Raji (cell line): ENCODE measurements around the gene MAN2B1.

Experiments
- POLR2A ChIP-seq: IDR thresholded peaks from 2 replicates; pipeline ENCODE4 v1.6.1; 2011; ENCODE audit warnings: low read depth, low read length, control low read depth; ENCODE audit not compliant: insufficient read depth

The MAN2B1 gene

DNA sequence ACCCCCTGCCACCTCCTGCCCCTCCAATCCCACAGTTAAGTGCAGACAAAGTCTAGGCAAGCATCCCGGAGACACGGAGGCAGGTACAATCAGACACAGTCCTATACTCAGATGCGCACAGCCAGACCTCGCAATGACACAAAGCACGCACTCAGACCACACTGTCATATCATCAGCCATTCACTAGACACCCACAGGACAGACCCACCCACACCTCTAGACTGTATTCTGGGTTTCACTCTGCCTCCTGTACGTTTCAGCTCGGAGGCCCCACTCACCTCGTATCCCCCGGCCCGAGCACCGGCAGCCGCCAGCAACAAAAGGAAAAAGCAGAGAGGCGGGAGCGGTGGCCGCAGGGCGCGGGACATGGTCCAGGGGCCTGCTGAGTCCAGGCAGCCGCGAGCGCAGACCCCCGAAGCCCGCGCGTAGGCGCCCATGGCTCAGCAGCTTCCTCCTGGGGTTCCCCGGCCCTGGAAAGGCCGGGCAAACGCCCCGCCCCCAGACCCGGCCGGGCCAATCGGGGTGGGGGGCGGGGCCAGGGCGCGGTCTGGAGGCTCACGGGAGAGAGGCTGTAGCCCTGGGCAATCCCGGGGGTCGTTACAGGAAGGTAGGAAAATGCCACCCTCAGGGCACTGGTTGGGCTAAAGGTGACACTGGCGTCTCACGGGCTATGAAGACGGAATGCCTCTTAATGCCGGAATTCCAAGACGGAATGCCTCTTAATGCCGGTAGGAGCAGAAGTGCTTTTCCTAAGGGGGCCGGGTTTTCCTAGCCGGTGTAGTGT is at the start of gene MAN2B1, which contains the start of gene WDR83:
Gene MAN2B1 (minus strand): TSS at position 478 of the 784 bp plus-strand sequence. CDS start 41 bp downstream, at position 437.
Gene WDR83 (plus strand): TSS at position 543 of the 784 bp plus-strand sequence. CDS start 2,984 bp downstream, outside the sequence.
- peak; percentile 77 for TF ChIP-seq POLR2A

- TF ChIP-seq POLR2A, result no peak
Measured at GRCh38 chr19:12715929-12716328, 49.4 kb upstream of the MAN2B1 start.

GRCh38 chr19:12715102-12715501 is 48.6 kb upstream of the MAN2B1 start:
- TF ChIP-seq POLR2A, result no peak

GRCh38 chr19:12711187-12711586 is 44.6 kb upstream of the MAN2B1 start:
- no peak for TF ChIP-seq POLR2A

- TF ChIP-seq POLR2A, result no peak
Measured at GRCh38 chr19:12708641-12709040, 42.1 kb upstream of the MAN2B1 start.

GRCh38 chr19:12706332-12706718 is 39.8 kb upstream of the MAN2B1 start:
- no peak for TF ChIP-seq POLR2A

DNA sequence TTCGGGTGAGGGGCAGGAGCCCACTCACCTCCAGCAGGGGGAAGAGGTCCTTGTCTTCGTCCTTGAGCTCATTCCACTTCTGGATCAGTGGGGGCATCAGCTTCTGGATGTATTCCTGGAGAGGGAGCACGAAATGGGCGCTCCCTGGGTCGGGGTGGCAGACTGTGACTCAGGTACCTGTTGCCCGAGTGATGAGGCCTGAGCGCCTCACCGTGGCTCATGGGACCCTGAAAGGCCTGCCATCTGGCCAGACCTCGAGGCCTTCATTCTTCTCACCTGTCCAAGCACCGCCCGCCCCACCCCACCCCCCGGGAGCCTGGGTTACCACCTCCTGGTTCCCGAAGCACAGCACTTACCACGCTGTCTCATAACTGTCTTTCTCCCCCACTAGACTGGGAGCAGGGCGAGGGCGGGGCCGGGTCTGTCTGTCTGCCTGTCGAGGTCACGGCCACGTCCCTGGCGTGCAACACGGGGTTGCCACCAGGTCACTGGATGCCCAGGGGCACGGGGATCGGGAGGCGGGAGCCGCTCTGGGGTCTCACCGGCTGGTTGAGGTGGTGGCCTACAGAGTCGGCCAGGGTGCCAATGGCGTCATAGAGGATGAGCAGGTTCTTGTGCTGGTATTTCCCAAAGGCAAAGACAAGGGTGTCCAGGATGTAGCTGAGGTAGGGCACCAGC is 39.3 kb upstream of the MAN2B1 start:
- no peak for TF ChIP-seq POLR2A

- no peak for TF ChIP-seq POLR2A
Measured at GRCh38 chr19:12705169-12705568, 38.6 kb upstream of the MAN2B1 start.

GRCh38 chr19:12703046-12703445 is 36.5 kb upstream of the MAN2B1 start:
- TF ChIP-seq POLR2A, result no peak

- TF ChIP-seq POLR2A, result no peak
Measured at GRCh38 chr19:12701596-12702282, 35.2 kb upstream of the MAN2B1 start.

DNA sequence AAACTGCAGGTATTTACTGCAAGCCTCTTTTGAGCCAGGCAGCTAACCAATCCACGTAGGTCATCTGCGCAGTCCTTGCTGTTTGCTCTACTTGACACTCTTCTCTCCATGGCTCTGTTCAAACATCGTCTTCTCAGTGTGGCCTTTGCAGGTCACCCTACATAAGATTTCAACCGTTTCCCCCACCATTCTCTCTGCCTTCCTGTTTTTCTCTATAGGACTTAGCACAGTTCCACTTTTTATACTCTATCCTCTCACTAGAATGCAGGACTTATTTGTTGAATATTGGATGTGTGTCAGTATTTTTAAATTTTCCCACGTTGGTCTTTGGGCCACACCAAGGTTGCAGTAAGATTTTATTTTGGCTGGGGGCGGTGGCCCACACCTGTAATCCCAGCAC is 31.6 kb upstream of the MAN2B1 start:
- TF ChIP-seq POLR2A, result no peak

DNA sequence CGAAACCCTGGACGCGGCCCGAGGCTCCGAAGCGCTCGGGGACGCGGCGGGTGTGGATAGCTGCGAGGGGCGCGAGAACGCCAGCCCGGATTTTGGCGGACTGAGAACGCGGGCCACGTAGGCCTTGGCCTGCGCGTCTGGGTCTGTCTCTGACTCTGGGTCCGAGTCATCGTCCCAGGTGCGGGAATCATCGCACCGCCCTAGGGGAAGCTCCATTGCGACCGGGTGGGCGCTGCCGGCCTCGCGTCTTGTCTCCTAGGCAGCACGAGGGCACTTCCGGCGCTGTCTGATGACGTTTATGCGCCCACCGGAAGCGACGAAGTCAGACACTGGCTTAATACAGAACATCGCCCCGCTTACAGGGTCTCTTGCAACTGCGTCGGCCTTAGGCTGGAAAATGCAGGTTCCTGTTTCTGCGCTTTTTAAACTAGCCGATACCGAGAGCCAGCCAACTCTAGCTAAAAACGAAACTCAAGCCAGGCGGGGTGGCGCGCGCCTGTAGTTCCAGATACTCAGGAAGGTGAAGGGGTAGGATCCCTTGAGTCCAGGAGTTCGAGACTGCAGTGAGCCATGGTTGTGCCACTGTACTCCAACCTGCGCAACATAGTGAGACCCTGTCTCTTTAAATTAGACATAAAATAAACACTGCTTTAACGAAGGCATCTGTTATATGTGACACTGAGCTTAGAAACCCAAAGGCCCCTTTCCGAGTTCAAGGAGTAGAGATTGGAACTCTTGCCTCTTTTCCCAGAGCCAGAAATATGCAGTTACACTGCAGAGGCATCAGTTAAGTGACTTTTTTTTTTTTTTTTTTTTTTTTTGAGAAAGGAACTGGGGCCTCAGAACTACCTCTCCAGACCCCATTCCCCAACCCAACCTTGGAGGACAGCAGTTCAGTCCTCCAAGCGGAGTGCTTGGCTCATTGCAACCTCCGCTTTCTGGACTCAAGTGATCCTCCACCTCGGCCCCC is 30.1 kb upstream of the MAN2B1 start, which contains the start of gene FBXW9:
Gene FBXW9 (minus strand): TSS at position 266 of the 970 bp plus-strand sequence. CDS start 50 bp downstream, at position 216.
- peak; percentile 71 for TF ChIP-seq POLR2A

GRCh38 chr19:12695997-12696365 is 29.4 kb upstream of the MAN2B1 start:
- no peak for TF ChIP-seq POLR2A

GRCh38 chr19:12695514-12695913 is 29.0 kb upstream of the MAN2B1 start:
- TF ChIP-seq POLR2A, result no peak
